HepG2 (cell line): ENCODE results near the gene PPP1R18. TPM values are rescaled to one million over a fixed set of nuclear protein-coding genes. Genes with fewer than 3 reads are reported as not detected.

Experiments used
- ETV5 ChIP-seq: IDR thresholded peaks from 2 replicates; pipeline ENCODE4 v1.6.1; 2018; ENCODE audit warnings: missing biosample characterization, missing genetic modification reagents, inconsistent platforms, borderline replicate concordance
- GFI1 ChIP-seq: sonication (generic); formaldehyde crosslinking; IDR thresholded peaks from 2 replicates; pipeline ENCODE4 v1.5.0; 2020; ENCODE audit warnings: missing genetic modification reagents, mild to moderate bottlenecking, borderline replicate concordance
- GZF1 ChIP-seq: sonication (generic); formaldehyde crosslinking; IDR thresholded peaks from 2 replicates; pipeline ENCODE4 v1.5.1; 2020; ENCODE audit warnings: mild to moderate bottlenecking, missing genetic modification reagents
- JUND ChIP-seq: sonication (generic); formaldehyde crosslinking; IDR thresholded peaks from 2 replicates; pipeline ENCODE4 v1.8.0; 2022; ENCODE audit warnings: mild to moderate bottlenecking, missing genetic modification reagents
- NFYB ChIP-seq: sonication (generic); formaldehyde crosslinking; IDR thresholded peaks from 2 replicates; pipeline ENCODE4 v1.4.0; 2020; ENCODE audit warnings: missing genetic modification reagents
- PCBP1 ChIP-seq: fragments of 200-400 bp; formaldehyde crosslinking; IDR thresholded peaks from 2 replicates; pipeline ENCODE4 v1.6.1; 2017; ENCODE audit warnings: mild to moderate bottlenecking, low read depth, low read length, borderline replicate concordance
- PHF21A ChIP-seq: sonication (generic); formaldehyde crosslinking; IDR thresholded peaks from 2 replicates; pipeline ENCODE4 v1.5.0; 2020; ENCODE audit warnings: mild to moderate bottlenecking, missing genetic modification reagents
- PHF5A ChIP-seq: IDR thresholded peaks from one replicate; pipeline ENCODE4 v1.6.1; 2018; ENCODE audit warnings: low read depth, missing genetic modification reagents; ENCODE audit not compliant: unreplicated experiment
- SATB2 ChIP-seq: sonication (generic); formaldehyde crosslinking; IDR thresholded peaks from 2 replicates; pipeline ENCODE4 v1.5.0; 2020; ENCODE audit warnings: missing genetic modification reagents
- TBP ChIP-seq: sonication (generic); formaldehyde crosslinking; IDR thresholded peaks from 2 replicates; pipeline ENCODE4 v1.5.0; 2020; ENCODE audit warnings: missing genetic modification reagents
- XBP1 ChIP-seq: sonication (generic); formaldehyde crosslinking; IDR thresholded peaks from 2 replicates; pipeline ENCODE4 v1.5.0; 2020; ENCODE audit warnings: missing genetic modification reagents
- ZBTB21 ChIP-seq: sonication (generic); formaldehyde crosslinking; IDR thresholded peaks from 2 replicates; pipeline ENCODE4 v1.4.0; 2020; ENCODE audit warnings: missing genetic modification reagents
- ZNF160 ChIP-seq: sonication (generic); formaldehyde crosslinking; IDR thresholded peaks from 2 replicates; pipeline ENCODE4 v1.8.0; 2022; ENCODE audit warnings: mild to moderate bottlenecking, inconsistent platforms, missing genetic modification reagents
- ZNF224 ChIP-seq: sonication (generic); formaldehyde crosslinking; IDR thresholded peaks from 2 replicates; pipeline ENCODE4 v1.5.0; 2020; ENCODE audit warnings: mild to moderate bottlenecking, missing genetic modification reagents
- ZNF3 ChIP-seq: IDR thresholded peaks from 2 replicates; pipeline ENCODE4 v1.7.0; 2017; ENCODE audit warnings: inconsistent platforms
- ZNF317 ChIP-seq: sonication (generic); formaldehyde crosslinking; IDR thresholded peaks from 2 replicates; pipeline ENCODE4 v1.5.0; 2020; ENCODE audit warnings: mild to moderate bottlenecking, missing genetic modification reagents
- ZNF430 ChIP-seq: sonication (generic); formaldehyde crosslinking; IDR thresholded peaks from 2 replicates; pipeline ENCODE4 v1.9.0; 2021; ENCODE audit warnings: mild to moderate bottlenecking, missing genetic modification reagents
- ZNF563 ChIP-seq: sonication (generic); formaldehyde crosslinking; IDR thresholded peaks from 2 replicates; pipeline ENCODE4 v1.8.0; 2022; ENCODE audit warnings: mild to moderate bottlenecking, moderate library complexity, missing genetic modification reagents
- ZNF775 ChIP-seq: sonication (generic); formaldehyde crosslinking; IDR thresholded peaks from 2 replicates; pipeline ENCODE4 v1.4.0; 2020; ENCODE audit warnings: missing genetic modification reagents, mild to moderate bottlenecking, moderate library complexity, borderline replicate concordance
- polyA plus RNA-seq, 8 experiments: library from polyadenylated mRNA; depleted of rRNA in 3 of 8; stranded (reverse) in 7 of 8; unstranded in 1 of 8; fragments of >200 nt; fragmentation: Illumina TruSeq in 4 of 8; extraction: Trizol in 4 of 8; gene quantifications; 2 replicates each; pipeline versions ENCODE4 v1.2.1 to v1.2.3, GENCODE V29; 2011 to 2016; ENCODE audit warnings: low read depth in 4 of 8, missing spikeins in 1 of 8, mixed read lengths in 1 of 8; ENCODE audit not compliant: insufficient read depth in 1 of 8
- total RNA-seq, 5 experiments: library from RNA; depleted of rRNA; stranded (reverse); fragments of >200 nt; fragmentation: Illumina TruSeq; extraction: Trizol; gene quantifications; 2 replicates each; pipeline ENCODE4 v1.2.3, GENCODE V29; 2016; ENCODE audit warnings: low read depth in 1 of 5
- TF ChIP-seq, protein P1 (sequence below): sonication (generic); formaldehyde crosslinking; IDR thresholded peaks from 2 replicates; pipeline ENCODE4 v1.8.0; 2023; ENCODE audit warnings: mild to moderate bottlenecking, missing genetic modification reagents
- TF ChIP-seq, protein P2 (sequence below): IDR thresholded peaks from 2 replicates; pipeline ENCODE4 v1.6.1; 2016; ENCODE audit warnings: low read depth, missing genetic modification reagents, missing compliant biosample characterization
- TF ChIP-seq, protein P3 (sequence below): sonication (generic); formaldehyde crosslinking; IDR thresholded peaks from 2 replicates; pipeline ENCODE4 v1.4.0; 2020; ENCODE audit warnings: missing genetic modification reagents, low read depth, mild to moderate bottlenecking, borderline replicate concordance
- TF ChIP-seq, protein P4 (sequence below): sonication (generic); formaldehyde crosslinking; IDR thresholded peaks from 2 replicates; pipeline ENCODE4 v1.5.0; 2020; ENCODE audit warnings: mild to moderate bottlenecking, low read depth, missing genetic modification reagents, borderline replicate concordance

The PPP1R18 gene
- total and polyA plus RNA-seq, 2 of the 13 experiments (the other 11 are each of a cell fraction or from before 2014, with no cell fraction given): 4.9 to 9.2 TPM

DNA sequence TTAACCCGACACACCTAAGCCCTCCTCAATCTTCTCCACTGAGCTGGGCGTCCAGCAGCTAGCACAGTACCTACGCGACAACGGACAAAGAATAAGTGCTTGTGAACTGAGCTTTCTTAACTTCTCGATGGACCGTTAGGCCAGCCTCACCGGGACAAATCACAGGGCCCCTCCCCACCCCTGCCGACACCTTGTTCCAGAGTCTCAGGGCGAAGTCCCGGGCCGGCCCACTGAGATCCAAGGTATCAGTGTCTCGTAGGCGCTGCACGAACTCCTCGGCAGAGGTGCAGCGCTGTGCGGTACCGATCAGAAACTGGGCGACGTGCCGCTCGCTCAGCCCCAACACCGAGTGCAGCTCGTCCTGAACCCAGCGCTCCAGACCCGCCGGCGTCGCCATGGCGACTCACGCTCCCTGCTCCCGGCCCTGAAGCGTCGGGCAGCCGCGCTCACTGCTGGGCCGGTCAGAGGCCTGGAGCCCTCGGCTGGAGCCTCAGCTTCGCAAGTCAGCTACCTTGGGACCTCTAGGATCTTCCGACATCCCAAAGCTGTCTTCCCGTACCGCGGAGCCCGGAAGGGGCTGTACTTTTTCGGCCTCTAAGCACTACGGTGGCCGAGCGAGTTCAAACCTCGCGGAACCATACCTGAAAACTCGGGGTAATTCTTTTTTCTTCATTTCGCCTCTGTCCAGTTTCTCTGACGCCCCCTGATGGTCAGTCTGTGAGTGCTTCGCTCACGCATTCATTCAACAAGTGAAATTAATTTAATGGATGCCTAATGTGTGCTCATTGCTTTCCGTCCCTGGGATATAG lies 13.8 kb downstream of the PPP1R18 start, which contains the start of gene DHX16 (continued):
- peak; percentile 90 for TF ChIP-seq PHF5A
- no peak for TF ChIP-seq ZNF563
- TF ChIP-seq TBP (CRISPR knock-in tag): no peak
- TF ChIP-seq, protein P1, sequence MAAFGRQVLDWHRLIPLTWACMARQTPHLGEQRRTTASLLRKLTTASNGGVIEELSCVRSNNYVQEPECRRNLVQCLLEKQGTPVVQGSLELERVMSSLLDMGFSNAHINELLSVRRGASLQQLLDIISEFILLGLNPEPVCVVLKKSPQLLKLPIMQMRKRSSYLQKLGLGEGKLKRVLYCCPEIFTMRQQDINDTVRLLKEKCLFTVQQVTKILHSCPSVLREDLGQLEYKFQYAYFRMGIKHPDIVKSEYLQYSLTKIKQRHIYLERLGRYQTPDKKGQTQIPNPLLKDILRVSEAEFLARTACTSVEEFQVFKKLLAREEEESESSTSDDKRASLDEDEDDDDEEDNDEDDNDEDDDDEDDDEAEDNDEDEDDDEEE (CRISPR knock-in tag): no peak
- TF ChIP-seq ZBTB21 (CRISPR knock-in tag): 0 out of 2 replicates have a peak, but pooled peaks have one; percentile 21
- no peak for TF ChIP-seq GZF1 (CRISPR knock-in tag)
- peak; percentile 59; the same call in 1 of the 2 replicates for TF ChIP-seq ZNF317 (CRISPR knock-in tag)
- no peak for TF ChIP-seq JUND
- no peak; the same call in 1 of the 2 replicates for TF ChIP-seq XBP1 (CRISPR knock-in tag)
- no peak; the same call in 1 of the 2 replicates for TF ChIP-seq ZNF160
- peak; percentile 85; the same call in 1 of the 2 replicates for TF ChIP-seq ETV5 (CRISPR knock-in tag)
- TF ChIP-seq PCBP1: no peak
- TF ChIP-seq, protein P2, sequence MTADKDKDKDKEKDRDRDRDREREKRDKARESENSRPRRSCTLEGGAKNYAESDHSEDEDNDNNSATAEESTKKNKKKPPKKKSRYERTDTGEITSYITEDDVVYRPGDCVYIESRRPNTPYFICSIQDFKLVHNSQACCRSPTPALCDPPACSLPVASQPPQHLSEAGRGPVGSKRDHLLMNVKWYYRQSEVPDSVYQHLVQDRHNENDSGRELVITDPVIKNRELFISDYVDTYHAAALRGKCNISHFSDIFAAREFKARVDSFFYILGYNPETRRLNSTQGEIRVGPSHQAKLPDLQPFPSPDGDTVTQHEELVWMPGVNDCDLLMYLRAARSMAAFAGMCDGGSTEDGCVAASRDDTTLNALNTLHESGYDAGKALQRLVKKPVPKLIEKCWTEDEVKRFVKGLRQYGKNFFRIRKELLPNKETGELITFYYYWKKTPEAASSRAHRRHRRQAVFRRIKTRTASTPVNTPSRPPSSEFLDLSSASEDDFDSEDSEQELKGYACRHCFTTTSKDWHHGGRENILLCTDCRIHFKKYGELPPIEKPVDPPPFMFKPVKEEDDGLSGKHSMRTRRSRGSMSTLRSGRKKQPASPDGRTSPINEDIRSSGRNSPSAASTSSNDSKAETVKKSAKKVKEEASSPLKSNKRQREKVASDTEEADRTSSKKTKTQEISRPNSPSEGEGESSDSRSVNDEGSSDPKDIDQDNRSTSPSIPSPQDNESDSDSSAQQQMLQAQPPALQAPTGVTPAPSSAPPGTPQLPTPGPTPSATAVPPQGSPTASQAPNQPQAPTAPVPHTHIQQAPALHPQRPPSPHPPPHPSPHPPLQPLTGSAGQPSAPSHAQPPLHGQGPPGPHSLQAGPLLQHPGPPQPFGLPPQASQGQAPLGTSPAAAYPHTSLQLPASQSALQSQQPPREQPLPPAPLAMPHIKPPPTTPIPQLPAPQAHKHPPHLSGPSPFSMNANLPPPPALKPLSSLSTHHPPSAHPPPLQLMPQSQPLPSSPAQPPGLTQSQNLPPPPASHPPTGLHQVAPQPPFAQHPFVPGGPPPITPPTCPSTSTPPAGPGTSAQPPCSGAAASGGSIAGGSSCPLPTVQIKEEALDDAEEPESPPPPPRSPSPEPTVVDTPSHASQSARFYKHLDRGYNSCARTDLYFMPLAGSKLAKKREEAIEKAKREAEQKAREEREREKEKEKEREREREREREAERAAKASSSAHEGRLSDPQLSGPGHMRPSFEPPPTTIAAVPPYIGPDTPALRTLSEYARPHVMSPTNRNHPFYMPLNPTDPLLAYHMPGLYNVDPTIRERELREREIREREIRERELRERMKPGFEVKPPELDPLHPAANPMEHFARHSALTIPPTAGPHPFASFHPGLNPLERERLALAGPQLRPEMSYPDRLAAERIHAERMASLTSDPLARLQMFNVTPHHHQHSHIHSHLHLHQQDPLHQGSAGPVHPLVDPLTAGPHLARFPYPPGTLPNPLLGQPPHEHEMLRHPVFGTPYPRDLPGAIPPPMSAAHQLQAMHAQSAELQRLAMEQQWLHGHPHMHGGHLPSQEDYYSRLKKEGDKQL: no peak
- TF ChIP-seq ZNF3: peak; percentile 100
- peak; percentile 94; the same call in 1 of the 2 replicates for TF ChIP-seq PHF21A (CRISPR knock-in tag)
- TF ChIP-seq SATB2 (CRISPR knock-in tag): no peak
- TF ChIP-seq GFI1 (CRISPR knock-in tag): peak; percentile 78
- TF ChIP-seq, protein P3, sequence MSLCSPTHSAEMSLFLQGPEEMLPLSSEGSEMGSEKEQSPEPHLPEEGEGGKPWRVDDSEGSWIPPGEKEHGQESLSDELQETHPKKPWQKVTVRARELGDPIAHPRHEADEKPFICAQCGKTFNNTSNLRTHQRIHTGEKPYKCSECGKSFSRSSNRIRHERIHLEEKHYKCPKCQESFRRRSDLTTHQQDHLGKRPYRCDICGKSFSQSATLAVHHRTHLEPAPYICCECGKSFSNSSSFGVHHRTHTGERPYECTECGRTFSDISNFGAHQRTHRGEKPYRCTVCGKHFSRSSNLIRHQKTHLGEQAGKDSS (CRISPR knock-in tag): no peak
- TF ChIP-seq, protein P4, sequence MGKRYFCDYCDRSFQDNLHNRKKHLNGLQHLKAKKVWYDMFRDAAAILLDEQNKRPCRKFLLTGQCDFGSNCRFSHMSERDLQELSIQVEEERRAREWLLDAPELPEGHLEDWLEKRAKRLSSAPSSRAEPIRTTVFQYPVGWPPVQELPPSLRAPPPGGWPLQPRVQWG (CRISPR knock-in tag): no peak
- no peak for TF ChIP-seq ZNF775 (CRISPR knock-in tag)
- TF ChIP-seq NFYB (CRISPR knock-in tag): no peak
- no peak for TF ChIP-seq ZNF224 (CRISPR knock-in tag)
- TF ChIP-seq ZNF430 (CRISPR knock-in tag): no peak
